ENCODE measurements around the gene ATG14.

Gene ATG14

DNA sequence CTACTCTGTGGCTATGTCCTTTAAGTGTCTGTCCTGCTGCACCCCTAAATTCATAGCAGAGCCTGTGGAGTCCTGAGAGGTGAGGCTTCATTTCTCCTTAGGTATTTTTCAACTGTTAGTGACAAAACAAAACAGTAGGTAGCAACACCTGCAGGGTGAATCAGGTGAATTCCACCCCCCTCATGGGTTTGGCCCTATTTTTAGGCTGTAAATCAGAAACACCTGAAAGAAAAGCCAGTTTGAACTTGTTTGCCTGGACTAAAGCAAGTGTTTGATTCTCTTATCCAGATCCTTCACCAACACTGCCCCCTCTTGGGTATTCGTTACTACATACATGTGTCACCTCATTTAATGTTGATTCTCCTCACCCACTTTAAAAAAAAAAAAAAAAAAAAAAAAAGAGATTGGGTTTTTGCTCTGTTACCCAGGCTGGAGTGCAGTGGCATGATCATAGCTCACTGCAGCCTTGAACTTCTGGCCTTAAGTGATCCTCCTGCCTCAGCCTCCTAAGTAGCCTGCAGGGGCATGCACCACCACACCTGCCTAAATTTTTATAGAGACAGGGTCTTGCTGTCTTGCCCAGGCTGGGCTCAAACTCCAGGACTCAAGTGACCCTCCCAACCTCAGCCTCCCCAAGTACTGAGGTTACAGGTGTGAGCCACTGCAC lies 18.5 kb upstream of the ATG14 start:
- POLR2A ChIA-PET, result no interaction called here

More for the DNA sequence above, 18.5 kb upstream of the ATG14 start:
- no peak overlapping the region for H3K27ac ChIP-seq (ENCODE audit: extremely low read depth, low read depth, low read length)
- H3K4me1 ChIP-seq (ENCODE audit: control insufficient read depth, insufficient read depth, low read length), result no peaks in the 10 kb centered on the region
- H3K36me3 ChIP-seq (ENCODE audit: control insufficient read depth in 2 of 2, insufficient read depth in 1 of 2, low read length in 2 of 2), result no peaks in the 10 kb centered on the region
- CTCF ChIA-PET, result interaction anchor here (0.6 to 6.7 kb wide), 7 partner anchors 9 to 156 kb away, joined by 3 to 50 read pairs (median 6); no protein-coding TSS in a partner anchor
- TF ChIP-seq ZNF654 (tag by site-specific recombination; IDR thresholded peaks at IDR 0.05; ENCODE audit: low read depth) (peak; percentile 52), ZNF664 (tag by site-specific recombination; IDR thresholded peaks at IDR 0.05) (0 out of 2 replicates have a peak, but pooled peaks have one; percentile 34), ZBTB48 (tag by site-specific recombination; IDR thresholded peaks at IDR 0.05) (no peak), ZNF629 (tag by site-specific recombination; IDR thresholded peaks at IDR 0.05) (no peak), ZNF621 (tag by site-specific recombination; IDR thresholded peaks at IDR 0.05) (no peak), ZNF112 (tag by site-specific recombination; IDR thresholded peaks at IDR 0.05) (no peak), WT1 (tag by site-specific recombination; IDR thresholded peaks at IDR 0.05) (no peak), GLIS1 (tag by site-specific recombination; IDR thresholded peaks at IDR 0.05) (no peak), ZNF311 (tag by site-specific recombination; IDR thresholded peaks at IDR 0.05; ENCODE audit: borderline replicate concordance) (no peak), MEIS1 (CRISPR knock-in tag; IDR thresholded peaks at IDR 0.05; ENCODE audit: borderline replicate concordance) (no peak), ZNF121 (tag by site-specific recombination; IDR thresholded peaks at IDR 0.05) (peak; percentile 66), ZNF2 (tag by site-specific recombination; IDR thresholded peaks at IDR 0.05) (no peak), ZFHX2 (tag by site-specific recombination; conservative IDR thresholded peaks at IDR 0.05) (no peak), ZNF521 (tag by site-specific recombination; IDR thresholded peaks at IDR 0.05) (no peak), ZNF133 (tag by site-specific recombination; IDR thresholded peaks at IDR 0.05) (no peak), ZNF248 (tag by site-specific recombination; IDR thresholded peaks at IDR 0.05) (no peak)
- TF ChIP-seq, protein P1, sequence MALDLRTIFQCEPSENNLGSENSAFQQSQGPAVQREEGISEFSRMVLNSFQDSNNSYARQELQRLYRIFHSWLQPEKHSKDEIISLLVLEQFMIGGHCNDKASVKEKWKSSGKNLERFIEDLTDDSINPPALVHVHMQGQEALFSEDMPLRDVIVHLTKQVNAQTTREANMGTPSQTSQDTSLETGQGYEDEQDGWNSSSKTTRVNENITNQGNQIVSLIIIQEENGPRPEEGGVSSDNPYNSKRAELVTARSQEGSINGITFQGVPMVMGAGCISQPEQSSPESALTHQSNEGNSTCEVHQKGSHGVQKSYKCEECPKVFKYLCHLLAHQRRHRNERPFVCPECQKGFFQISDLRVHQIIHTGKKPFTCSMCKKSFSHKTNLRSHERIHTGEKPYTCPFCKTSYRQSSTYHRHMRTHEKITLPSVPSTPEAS (tag by site-specific recombination; IDR thresholded peaks at IDR 0.05), result no peak
- TF ChIP-seq, protein P2, sequence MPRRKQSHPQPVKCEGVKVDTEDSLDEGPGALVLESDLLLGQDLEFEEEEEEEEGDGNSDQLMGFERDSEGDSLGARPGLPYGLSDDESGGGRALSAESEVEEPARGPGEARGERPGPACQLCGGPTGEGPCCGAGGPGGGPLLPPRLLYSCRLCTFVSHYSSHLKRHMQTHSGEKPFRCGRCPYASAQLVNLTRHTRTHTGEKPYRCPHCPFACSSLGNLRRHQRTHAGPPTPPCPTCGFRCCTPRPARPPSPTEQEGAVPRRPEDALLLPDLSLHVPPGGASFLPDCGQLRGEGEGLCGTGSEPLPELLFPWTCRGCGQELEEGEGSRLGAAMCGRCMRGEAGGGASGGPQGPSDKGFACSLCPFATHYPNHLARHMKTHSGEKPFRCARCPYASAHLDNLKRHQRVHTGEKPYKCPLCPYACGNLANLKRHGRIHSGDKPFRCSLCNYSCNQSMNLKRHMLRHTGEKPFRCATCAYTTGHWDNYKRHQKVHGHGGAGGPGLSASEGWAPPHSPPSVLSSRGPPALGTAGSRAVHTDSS (tag by site-specific recombination; IDR thresholded peaks at IDR 0.05), result no peak
- TF ChIP-seq, protein P3, sequence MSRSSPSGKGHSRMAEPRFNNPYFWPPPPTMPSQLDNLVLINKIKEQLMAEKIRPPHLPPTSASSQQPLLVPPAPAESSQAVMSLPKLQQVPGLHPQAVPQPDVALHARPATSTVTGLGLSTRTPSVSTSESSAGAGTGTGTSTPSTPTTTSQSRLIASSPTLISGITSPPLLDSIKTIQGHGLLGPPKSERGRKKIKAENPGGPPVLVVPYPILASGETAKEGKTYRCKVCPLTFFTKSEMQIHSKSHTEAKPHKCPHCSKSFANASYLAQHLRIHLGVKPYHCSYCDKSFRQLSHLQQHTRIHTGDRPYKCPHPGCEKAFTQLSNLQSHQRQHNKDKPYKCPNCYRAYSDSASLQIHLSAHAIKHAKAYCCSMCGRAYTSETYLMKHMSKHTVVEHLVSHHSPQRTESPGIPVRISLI (tag by site-specific recombination; IDR thresholded peaks at IDR 0.05), result peak; percentile 63; the same call in 1 of the 2 replicates
- TF ChIP-seq, protein P4, sequence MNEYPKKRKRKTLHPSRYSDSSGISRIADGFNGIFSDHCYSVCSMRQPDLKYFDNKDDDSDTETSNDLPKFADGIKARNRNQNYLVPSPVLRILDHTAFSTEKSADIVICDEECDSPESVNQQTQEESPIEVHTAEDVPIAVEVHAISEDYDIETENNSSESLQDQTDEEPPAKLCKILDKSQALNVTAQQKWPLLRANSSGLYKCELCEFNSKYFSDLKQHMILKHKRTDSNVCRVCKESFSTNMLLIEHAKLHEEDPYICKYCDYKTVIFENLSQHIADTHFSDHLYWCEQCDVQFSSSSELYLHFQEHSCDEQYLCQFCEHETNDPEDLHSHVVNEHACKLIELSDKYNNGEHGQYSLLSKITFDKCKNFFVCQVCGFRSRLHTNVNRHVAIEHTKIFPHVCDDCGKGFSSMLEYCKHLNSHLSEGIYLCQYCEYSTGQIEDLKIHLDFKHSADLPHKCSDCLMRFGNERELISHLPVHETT (tag by site-specific recombination; IDR thresholded peaks at IDR 0.05), result no peak
- TF ChIP-seq, protein P5, sequence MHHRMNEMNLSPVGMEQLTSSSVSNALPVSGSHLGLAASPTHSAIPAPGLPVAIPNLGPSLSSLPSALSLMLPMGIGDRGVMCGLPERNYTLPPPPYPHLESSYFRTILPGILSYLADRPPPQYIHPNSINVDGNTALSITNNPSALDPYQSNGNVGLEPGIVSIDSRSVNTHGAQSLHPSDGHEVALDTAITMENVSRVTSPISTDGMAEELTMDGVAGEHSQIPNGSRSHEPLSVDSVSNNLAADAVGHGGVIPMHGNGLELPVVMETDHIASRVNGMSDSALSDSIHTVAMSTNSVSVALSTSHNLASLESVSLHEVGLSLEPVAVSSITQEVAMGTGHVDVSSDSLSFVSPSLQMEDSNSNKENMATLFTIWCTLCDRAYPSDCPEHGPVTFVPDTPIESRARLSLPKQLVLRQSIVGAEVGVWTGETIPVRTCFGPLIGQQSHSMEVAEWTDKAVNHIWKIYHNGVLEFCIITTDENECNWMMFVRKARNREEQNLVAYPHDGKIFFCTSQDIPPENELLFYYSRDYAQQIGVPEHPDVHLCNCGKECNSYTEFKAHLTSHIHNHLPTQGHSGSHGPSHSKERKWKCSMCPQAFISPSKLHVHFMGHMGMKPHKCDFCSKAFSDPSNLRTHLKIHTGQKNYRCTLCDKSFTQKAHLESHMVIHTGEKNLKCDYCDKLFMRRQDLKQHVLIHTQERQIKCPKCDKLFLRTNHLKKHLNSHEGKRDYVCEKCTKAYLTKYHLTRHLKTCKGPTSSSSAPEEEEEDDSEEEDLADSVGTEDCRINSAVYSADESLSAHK (tag by site-specific recombination; IDR thresholded peaks at IDR 0.05), result no peak
- TF ChIP-seq, protein P6, sequence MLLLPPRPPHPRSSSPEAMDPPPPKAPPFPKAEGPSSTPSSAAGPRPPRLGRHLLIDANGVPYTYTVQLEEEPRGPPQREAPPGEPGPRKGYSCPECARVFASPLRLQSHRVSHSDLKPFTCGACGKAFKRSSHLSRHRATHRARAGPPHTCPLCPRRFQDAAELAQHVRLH (tag by site-specific recombination; IDR thresholded peaks at IDR 0.05), result no peak
- TF ChIP-seq, protein P7, sequence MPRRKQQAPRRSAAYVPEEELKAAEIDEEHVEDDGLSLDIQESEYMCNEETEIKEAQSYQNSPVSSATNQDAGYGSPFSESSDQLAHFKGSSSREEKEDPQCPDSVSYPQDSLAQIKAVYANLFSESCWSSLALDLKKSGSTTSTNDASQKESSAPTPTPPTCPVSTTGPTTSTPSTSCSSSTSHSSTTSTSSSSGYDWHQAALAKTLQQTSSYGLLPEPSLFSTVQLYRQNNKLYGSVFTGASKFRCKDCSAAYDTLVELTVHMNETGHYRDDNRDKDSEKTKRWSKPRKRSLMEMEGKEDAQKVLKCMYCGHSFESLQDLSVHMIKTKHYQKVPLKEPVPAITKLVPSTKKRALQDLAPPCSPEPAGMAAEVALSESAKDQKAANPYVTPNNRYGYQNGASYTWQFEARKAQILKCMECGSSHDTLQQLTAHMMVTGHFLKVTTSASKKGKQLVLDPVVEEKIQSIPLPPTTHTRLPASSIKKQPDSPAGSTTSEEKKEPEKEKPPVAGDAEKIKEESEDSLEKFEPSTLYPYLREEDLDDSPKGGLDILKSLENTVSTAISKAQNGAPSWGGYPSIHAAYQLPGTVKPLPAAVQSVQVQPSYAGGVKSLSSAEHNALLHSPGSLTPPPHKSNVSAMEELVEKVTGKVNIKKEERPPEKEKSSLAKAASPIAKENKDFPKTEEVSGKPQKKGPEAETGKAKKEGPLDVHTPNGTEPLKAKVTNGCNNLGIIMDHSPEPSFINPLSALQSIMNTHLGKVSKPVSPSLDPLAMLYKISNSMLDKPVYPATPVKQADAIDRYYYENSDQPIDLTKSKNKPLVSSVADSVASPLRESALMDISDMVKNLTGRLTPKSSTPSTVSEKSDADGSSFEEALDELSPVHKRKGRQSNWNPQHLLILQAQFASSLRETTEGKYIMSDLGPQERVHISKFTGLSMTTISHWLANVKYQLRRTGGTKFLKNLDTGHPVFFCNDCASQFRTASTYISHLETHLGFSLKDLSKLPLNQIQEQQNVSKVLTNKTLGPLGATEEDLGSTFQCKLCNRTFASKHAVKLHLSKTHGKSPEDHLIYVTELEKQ (tag by site-specific recombination; IDR thresholded peaks at IDR 0.05; ENCODE audit: borderline replicate concordance), result no peak
- H3K4me3 ChIP-seq (ENCODE audit: low read depth, low read length), result no peak overlapping the region
- no peaks in the 10 kb centered on the region for H3K9me3 ChIP-seq (ENCODE audit: control insufficient read depth, insufficient read depth, low read depth, low read length)
